Fibroblast of mammary gland (primary cell): Measurements from ENCODE around the gene THRB.

Source experiments
- DNase-seq: peaks from one replicate; pipeline ENCODE4 v3.0.0-alpha.2; 2010; ENCODE audit warnings: low read depth
- H3K4me3 ChIP-seq: 2 replicates; pipeline ENCODE4 v1.5.1; 2011; ENCODE audit warnings: low read depth, mild to moderate bottlenecking, low read length, moderate library complexity; ENCODE audit not compliant: control insufficient read depth
- CTCF ChIP-seq: conservative IDR thresholded peaks from 2 replicates; pipeline ENCODE4 v1.5.1; 2011; ENCODE audit warnings: low read depth, low read length, inconsistent platforms; ENCODE audit not compliant: control insufficient read depth, insufficient read depth

The THRB gene

GRCh38 chr3:24318677-24319287 is 175.9 kb downstream of the THRB start:
- no peak overlapping the region for H3K4me3 ChIP-seq
- TF ChIP-seq CTCF = no peak
- peak; percentile 49 for DNase-seq

- H3K4me3 ChIP-seq = no peak overlapping the region
- peak; percentile 72 for DNase-seq
- TF ChIP-seq CTCF = no peak
Measured at GRCh38 chr3:24316887-24317383, 177.7 kb downstream of the THRB start.

GRCh38 chr3:24315971-24316370 is 178.7 kb downstream of the THRB start:
- H3K4me3 ChIP-seq = no peak overlapping the region
- TF ChIP-seq CTCF = no peak
- peak; percentile 62 for DNase-seq

- no peak overlapping the region for H3K4me3 ChIP-seq
- no peak for DNase-seq
- TF ChIP-seq CTCF = no peak
Measured at GRCh38 chr3:24315356-24315755, 179.3 kb downstream of the THRB start.

GRCh38 chr3:24311881-24312280 is 182.8 kb downstream of the THRB start:
- no peak for TF ChIP-seq CTCF
- peak; percentile 31 for DNase-seq
- H3K4me3 ChIP-seq = no peak overlapping the region

- no peak for TF ChIP-seq CTCF
- DNase-seq = no peak
- H3K4me3 ChIP-seq = no peak overlapping the region
Measured at GRCh38 chr3:24310887-24311286, 183.8 kb downstream of the THRB start.

- H3K4me3 ChIP-seq = no peak overlapping the region
- TF ChIP-seq CTCF = no peak
- no peak for DNase-seq
Measured at GRCh38 chr3:24306518-24306917, 188.1 kb downstream of the THRB start.
